NCI-H146 (cell line): ENCODE measurements around the gene KCNT1.

ENCODE experiments used
- DNase-seq: peaks from one replicate; lab custom pipeline; 2025; lab: John Stamatoyannopoulos, UW

The KCNT1 gene

DNA sequence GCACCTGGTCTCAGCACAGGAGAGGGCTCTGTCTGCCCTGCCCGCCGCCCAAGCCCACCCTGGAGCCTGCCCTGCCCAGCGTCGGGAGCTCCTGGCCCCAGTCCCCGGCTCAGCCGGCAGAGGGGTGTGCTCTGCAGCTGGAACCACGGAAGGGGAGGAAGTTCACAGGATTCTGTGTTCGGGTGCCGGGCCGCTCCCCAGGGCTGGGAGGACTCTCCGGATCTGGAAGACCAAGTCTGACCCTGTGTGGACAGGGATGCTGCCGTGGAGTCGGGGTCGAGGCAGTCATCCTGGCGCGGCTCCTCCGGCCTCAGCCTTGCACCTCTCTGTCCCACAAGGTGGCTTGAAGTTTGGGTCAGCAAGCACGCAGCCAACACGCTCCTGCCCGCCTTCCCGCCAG lies 78.6 kb downstream of the KCNT1 start:
- DNase-seq: no peak

- DNase-seq: no peak
These were observed 81.0 kb downstream of the KCNT1 start for GRCh38 chr9:135782946-135783345.

DNA sequence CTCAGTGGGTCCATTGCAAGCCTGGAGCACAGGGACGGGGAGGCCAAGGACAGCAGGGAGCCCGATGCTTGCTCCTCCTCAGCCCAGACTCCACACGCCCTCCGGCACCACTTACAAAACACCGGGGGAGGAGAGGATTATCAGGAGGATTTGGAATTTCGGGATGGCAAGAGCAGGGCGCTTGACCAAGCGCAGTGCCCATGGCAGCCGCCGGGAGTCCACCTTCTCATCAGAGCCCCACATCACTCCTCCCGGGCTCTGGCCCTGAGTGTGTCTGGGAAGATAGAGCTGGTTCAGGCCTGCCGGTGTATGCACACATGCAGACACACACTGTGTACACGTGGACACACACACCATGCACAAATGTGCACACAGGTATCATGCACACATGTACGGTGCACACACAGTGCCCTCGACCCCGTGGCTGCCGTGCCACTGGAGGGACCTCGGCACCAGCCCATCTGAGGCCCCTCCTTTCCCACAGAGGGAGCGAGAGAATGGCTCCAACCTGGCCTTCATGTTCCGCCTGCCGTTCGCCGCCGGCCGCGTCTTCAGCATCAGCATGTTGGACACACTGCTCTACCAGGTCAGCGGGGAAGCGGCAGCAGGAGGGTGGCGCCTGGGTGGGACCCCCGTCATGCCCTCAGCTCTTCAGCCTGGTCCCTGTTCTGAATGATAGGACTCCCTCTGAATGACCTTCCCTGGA lies 81.7 kb downstream of the KCNT1 start:
- no peak for DNase-seq

GRCh38 chr9:135785013-135785575 lies 83.1 kb downstream of the KCNT1 start:
- DNase-seq: no peak

DNA sequence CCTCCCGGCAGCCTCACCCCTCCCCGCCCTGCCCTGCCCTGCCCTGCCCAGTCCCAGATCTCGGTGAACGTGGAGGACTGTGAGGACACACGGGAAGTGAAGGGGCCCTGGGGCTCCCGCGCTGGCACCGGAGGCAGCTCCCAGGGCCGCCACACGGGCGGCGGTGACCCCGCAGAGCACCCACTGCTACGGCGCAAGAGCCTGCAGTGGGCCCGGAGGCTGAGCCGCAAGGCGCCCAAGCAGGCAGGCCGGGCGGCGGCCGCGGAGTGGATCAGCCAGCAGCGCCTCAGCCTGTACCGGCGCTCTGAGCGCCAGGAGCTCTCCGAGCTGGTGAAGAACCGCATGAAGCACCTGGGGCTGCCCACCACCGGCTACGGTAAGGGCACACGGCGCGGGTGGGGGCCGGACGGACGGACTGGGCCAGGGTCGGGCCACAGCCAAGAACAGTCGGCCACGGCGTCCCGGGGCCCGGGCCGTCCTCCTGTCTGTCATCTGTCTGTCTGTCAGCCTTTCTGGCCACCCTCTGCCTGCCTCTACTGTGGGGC lies 84.2 kb downstream of the KCNT1 start:
- DNase-seq: no peak

GRCh38 chr9:135787317-135787716 lies 85.3 kb downstream of the KCNT1 start:
- no peak for DNase-seq

GRCh38 chr9:135787776-135788575 lies 86.0 kb downstream of the KCNT1 start:
- no peak for DNase-seq

DNA sequence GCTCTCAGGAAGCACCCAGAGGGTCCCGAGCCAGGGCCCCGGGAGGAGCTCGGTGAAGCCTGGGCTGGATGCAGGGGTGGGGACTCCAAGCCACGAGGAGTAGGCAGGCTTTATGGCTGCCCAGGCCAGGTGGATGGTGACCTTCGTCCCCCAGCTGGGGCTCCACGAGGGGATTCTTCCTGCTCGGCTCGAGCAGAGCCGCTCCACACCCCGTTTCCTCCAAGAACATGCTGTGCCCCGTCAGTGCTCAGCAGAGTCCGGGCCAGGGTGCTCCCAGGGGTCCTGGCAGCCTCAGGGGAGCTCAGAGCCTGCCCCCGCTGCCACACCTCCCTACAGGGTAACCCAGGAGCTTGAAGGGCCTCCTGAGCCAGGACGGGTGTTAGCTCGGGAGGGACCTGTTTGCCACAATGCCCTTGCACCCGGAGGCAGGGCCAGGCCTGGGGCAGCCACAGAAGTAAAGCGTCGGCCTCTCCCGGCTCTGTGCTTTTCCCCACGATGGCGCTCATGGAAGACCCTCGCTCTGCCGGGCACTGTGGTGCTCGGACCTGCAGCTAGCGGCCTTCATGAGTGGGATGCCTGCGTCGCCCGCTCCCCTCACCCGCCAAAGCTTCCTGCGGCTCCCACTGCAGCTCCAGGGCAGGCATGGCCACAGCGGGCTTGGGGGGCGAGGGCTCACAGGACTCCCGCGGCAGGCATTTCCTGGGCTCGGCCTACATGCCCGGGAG lies 86.8 kb downstream of the KCNT1 start:
- no peak for DNase-seq

- DNase-seq: no peak
These were observed 87.9 kb downstream of the KCNT1 start for GRCh38 chr9:135789838-135790291.

DNA sequence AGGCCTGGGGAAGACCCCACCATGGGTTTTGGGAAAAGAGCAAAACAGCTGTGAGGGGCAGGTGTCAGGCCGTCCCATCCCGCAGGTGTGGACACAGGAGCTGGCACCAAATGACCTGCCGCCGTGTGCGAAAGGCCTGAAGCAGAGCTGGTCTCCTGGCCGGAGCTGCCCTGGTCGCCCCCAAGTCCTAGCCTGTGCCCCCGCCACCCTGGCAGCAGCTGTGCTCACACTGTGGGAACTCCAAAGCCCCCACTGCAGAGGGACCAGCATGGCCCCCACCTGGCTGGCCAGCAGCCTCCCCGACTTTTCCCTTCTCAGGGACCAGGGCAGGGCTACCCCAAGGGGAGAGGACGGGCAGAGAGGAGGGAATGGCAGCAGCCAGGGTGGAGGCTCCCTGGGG lies 88.4 kb downstream of the KCNT1 start:
- no peak for DNase-seq

GRCh38 chr9:135790850-135791249 lies 88.9 kb downstream of the KCNT1 start:
- DNase-seq: no peak

DNA sequence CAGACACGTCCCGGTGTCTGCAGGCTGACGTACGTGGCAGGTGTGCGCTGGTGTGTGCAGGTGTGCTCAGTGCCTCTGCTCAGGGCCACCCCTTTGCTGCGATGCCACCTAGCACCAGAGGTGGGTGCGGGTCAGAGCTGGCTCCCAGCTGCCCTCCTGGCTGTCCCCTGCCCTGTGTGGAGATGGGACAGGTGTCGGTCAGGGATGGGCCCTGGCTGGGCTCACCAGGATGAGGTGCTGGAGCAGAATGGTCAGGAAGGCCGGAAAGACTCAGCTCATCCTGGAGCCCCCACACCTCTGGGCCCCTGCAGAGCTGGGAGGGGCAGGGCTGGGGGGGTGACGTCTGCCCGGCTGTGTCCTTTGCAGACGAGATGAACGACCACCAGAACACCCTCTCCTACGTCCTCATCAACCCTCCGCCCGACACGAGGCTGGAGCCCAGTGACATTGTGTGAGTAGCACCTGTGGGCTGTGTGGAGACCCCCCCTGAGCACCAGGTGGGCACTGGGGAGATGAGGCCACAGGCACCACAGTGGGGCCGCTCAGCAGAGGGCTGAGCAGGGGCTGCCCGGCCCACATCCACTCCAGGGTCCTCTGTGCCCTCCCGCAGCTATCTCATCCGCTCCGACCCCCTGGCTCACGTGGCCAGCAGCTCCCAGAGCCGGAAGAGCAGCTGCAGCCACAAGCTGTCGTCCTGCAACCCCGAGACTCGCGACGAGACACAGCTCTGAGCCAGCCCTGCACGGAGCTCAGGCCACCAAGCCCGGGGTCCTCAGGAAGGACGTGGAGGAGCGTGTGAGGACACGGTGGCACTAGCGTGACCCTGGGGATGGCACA lies 89.7 kb downstream of the KCNT1 start:
- DNase-seq: no peak

DNA sequence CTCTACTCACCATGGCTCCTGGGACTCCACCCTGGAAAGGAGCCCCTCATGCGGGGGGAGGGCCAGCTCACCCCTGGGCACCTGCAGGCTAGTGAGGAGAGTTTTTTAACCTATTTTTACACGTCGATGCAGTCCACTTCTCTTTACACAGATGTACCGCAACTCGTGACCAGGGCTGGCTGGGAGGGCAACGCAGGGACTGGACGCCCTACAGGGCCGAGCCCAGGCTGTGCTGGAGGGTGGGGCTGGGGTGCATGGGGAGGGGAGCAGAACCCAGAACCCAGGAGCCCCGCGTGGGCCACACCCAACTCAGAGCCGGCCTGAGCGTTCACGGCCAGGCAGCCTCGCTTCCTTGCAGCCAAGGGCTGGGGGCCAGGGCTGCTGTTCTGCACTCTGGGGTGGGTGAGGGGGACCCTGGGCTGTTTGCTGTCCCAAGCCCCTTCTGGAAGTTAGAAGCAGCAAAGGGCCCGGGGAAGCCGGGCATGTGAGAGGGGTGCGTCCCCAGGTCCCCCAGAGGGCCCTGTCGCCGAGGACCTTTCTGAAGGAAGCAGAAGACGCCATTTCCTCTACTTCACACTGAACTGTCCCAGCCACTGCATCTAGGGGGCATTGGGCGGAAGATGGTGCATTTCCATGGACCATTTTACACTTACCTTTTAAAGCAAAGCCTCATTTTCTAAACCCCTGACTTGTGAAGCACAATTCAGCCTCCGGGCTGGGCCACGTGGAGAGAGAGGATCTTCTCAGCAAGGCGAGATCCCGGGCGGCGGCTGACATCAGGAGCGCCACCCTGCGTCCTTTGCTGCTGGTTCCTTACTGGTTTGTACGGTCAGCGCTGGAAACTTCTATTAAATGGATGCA lies 90.5 kb downstream of the KCNT1 start:
- DNase-seq: no peak

- no peak for DNase-seq
These were observed 91.5 kb downstream of the KCNT1 start for GRCh38 chr9:135793221-135794056.

GRCh38 chr9:135794057-135794335 lies 92.0 kb downstream of the KCNT1 start:
- no peak for DNase-seq

DNA sequence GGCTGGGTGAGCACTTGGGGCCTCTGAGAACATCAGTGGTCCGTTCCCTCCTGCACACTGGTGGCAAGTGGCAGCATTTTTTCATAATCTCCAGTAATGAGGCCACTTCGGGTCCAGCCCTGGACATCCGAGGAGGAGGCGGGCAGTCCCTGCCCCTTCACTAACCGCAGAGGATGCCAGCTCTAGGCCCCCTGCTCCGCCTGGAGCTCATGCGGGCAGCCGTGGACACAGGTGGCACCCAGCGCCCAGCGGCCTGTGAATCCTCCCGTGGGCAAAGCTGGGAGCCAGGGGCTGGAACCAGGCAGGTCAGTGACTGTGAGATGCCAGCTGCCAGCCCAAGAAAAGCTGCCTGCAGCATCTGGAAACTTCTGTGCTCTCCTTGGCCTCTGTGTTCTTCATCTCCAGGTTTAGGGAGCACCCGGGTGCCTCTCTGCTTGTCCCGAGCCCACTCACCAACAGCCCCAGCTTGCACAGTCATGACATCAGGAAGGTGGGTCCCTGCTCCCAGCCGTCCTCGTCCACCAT lies 92.4 kb downstream of the KCNT1 start:
- DNase-seq: no peak

- no peak for DNase-seq
These were observed 93.4 kb downstream of the KCNT1 start for GRCh38 chr9:135795391-135795790.

GRCh38 chr9:135796784-135797485 lies 95.0 kb downstream of the KCNT1 start:
- no peak for DNase-seq
